ENCODE measurements around the gene CEACAM8.

Gene CEACAM8

GRCh38 chr19:42594617-42595489 is at the start of gene CEACAM8:
Gene CEACAM8 (minus strand): TSS chr19:42594924. CDS start chr19:42594828, 96 bp downstream.
- TF ChIP-seq GATA3 (IDR thresholded peaks at IDR 0.05; ENCODE audit: low read depth, low read length) (no peak), GATA2 (IDR thresholded peaks at IDR 0.05; ENCODE audit: low read depth, low read length) (no peak)

DNA sequence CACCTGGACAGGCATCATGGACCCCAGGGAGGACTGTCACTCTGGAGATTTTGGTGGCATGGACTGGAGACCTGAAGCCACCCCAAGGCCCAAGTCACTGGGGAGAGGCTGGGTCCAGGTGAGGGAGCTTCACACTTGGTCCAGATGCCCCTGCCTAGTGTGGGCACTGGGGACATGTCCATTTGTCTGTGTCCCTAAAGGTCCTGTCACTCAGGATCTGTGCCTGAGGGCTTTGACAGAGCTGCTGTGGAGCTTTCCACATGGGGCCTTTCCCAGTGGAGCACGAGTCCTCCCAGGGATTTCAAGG is 40.5 kb upstream of the CEACAM8 start:
- TF ChIP-seq GATA2 (IDR thresholded peaks at IDR 0.05; ENCODE audit: low read depth, low read length) (no peak), GATA3 (IDR thresholded peaks at IDR 0.05; ENCODE audit: low read depth, low read length) (no peak)

GRCh38 chr19:42634409-42635232 is 39.9 kb upstream of the CEACAM8 start:
- no peak for TF ChIP-seq GATA2 (IDR thresholded peaks at IDR 0.05; ENCODE audit: low read depth, low read length)

GRCh38 chr19:42629191-42629590 is 34.5 kb upstream of the CEACAM8 start:
- TF ChIP-seq GATA2 (IDR thresholded peaks at IDR 0.05; ENCODE audit: low read depth, low read length) (no peak), GATA3 (IDR thresholded peaks at IDR 0.05; ENCODE audit: low read depth, low read length) (no peak)

- no peak for TF ChIP-seq GATA2 (IDR thresholded peaks at IDR 0.05; ENCODE audit: low read depth, low read length)
- no peak for TF ChIP-seq GATA3 (IDR thresholded peaks at IDR 0.05; ENCODE audit: low read depth, low read length)
These were observed 33.9 kb upstream of the CEACAM8 start for GRCh38 chr19:42628411-42629140.

DNA sequence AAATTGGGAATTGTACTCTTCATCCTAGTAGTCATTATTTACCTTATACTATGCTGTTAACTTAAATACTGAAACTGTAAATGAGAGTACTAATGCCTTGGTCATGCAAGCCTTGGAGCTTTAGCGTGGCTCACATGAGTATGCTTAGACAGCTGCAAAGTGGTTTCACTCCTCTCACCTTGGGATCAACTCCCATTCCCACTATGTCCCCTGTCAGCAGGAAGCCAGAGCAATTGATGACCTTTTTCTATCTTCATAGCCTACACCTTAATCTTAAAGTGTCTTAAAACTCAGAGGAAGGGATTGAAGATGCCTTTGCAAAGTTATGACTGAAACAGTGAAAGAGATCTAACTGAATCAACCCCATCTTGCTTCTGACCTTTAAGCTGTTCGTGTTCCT is 33.2 kb upstream of the CEACAM8 start:
- TF ChIP-seq GATA2 (IDR thresholded peaks at IDR 0.05; ENCODE audit: low read depth, low read length) = no peak
- TF ChIP-seq GATA3 (IDR thresholded peaks at IDR 0.05; ENCODE audit: low read depth, low read length) = no peak

DNA sequence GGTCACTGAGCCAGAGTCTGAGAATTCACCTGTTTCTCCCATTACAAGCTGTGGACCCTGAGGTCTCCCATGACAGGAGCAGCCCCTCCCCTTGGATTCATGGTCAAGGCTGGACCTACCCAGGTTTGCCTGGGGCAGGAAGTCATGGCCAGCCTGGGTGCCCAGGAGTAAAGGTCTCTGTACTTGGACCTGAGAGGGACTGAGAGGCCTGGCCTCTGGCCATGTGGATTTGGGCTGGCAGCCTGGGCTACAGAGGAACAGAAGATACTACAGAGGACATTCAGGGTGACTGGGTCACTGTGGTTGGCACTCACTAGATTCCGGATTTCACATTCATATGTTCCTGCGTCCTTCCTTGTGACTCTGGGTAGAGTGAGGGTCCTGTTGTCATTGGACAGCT is 31.5 kb upstream of the CEACAM8 start:
- TF ChIP-seq GATA3 (IDR thresholded peaks at IDR 0.05; ENCODE audit: low read depth, low read length) = no peak
- TF ChIP-seq GATA2 (IDR thresholded peaks at IDR 0.05; ENCODE audit: low read depth, low read length) = no peak

GRCh38 chr19:42619271-42619670 is 24.5 kb upstream of the CEACAM8 start:
- no peak for TF ChIP-seq GATA3 (IDR thresholded peaks at IDR 0.05; ENCODE audit: low read depth, low read length)
- TF ChIP-seq GATA2 (IDR thresholded peaks at IDR 0.05; ENCODE audit: low read depth, low read length) = no peak

GRCh38 chr19:42613666-42614065 is 18.9 kb upstream of the CEACAM8 start:
- TF ChIP-seq GATA3 (IDR thresholded peaks at IDR 0.05; ENCODE audit: low read depth, low read length) (no peak), GATA2 (IDR thresholded peaks at IDR 0.05; ENCODE audit: low read depth, low read length) (no peak)

DNA sequence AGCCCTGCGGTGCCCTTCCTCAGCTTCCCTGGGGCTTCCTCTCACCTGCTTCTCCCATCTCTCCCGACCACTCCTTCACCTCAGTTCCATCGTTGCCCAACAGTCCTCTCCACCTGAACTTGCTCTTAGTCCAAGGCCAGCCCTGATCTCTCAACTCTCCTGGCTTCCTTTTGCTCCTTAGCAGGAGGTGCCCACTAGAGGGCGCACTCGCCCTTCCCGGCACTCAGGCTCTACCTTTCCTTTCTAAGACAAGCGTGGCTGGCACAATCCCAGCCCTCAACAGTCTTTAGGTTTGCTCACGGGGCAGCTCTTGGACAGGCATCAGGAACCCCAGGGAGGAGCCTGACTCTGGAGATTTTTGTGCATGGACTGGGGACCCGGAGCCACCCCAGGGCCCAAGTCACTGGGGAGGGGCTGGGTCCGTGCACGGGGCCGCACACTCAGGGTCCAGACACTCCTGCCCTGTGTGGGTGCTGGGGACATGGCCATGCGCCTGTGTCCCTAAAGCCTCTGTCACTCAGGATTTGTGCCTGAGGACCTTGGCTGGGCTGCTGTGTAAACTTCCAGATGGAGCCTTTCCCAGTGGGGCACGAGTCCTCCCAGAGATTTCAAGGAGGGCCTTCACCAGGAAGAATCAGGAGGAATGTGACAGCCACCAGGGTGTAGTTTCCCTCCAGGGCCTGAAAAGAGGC is 12.1 kb upstream of the CEACAM8 start:
- TF ChIP-seq GATA2 (IDR thresholded peaks at IDR 0.05; ENCODE audit: low read depth, low read length) = no peak

GRCh38 chr19:42601811-42602443 is 7.2 kb upstream of the CEACAM8 start:
- TF ChIP-seq GATA2 (IDR thresholded peaks at IDR 0.05; ENCODE audit: low read depth, low read length) = no peak
- no peak for TF ChIP-seq GATA3 (IDR thresholded peaks at IDR 0.05; ENCODE audit: low read depth, low read length)

GRCh38 chr19:42596391-42597072 is 1.8 kb upstream of the CEACAM8 start:
- TF ChIP-seq GATA3 (IDR thresholded peaks at IDR 0.05; ENCODE audit: low read depth, low read length) = no peak
- TF ChIP-seq GATA2 (IDR thresholded peaks at IDR 0.05; ENCODE audit: low read depth, low read length) = no peak
